Sigmoid colon (tissue), 7 donors: ENCODE measurements around the gene CSTA. TPM values are rescaled to one million over a fixed set of nuclear protein-coding genes. Genes with fewer than 3 reads are reported as not detected.

Source experiments
- DNase-seq: peaks from one replicate; pipeline ENCODE4 v3.0.0-alpha.2; 2019
- H3K27ac ChIP-seq, 4 donors: fragments of 200-600 bp; sonication (generic); one replicate each; pipeline ENCODE4 v1.5.1; 2016 to 2019; ENCODE audit warnings: mild to moderate bottlenecking in 1 of 4
- H3K27me3 ChIP-seq, 3 donors: fragments of 200-600 bp; sonication (generic); one replicate each; pipeline ENCODE4 v1.5.1; 2019; ENCODE audit warnings: mild to moderate bottlenecking in 1 of 3
- H3K36me3 ChIP-seq, 4 donors: fragments of 200-600 bp; sonication (generic); one replicate each; pipeline ENCODE4 v1.5.1; 2016 to 2019
- H3K4me1 ChIP-seq, 4 donors: fragments of 200-600 bp; sonication (generic); one replicate each; pipeline ENCODE4 v1.5.1; 2017 to 2019
- H3K4me3 ChIP-seq, 4 donors: fragments of 200-600 bp; sonication (generic); one replicate each; pipeline ENCODE4 v1.5.1; 2017 to 2019; ENCODE audit warnings: mild to moderate bottlenecking in 2 of 4, moderate library complexity in 1 of 4
- H3K9me3 ChIP-seq, 4 donors: fragments of 200-600 bp in 3 of 4; sonication (generic) in 3 of 4; one replicate each; pipeline versions ENCODE4 v1.5.1 to v1.6.1; 2013 to 2019
- EP300 ChIP-seq, 4 donors: sonication (generic); formaldehyde crosslinking; IDR thresholded peaks; one replicate each; pipeline ENCODE4 v1.6.1; 2017; ENCODE audit warnings: antibody characterized with exemption in 4 of 4
- POLR2A ChIP-seq, 2 donors: fragments of 450-650 bp; IDR thresholded peaks; one replicate each; pipeline ENCODE4 v1.6.1; 2016; ENCODE audit warnings: antibody characterized with exemption in 2 of 2, mild to moderate bottlenecking in 2 of 2, moderate library complexity in 2 of 2
- POLR2AphosphoS5 ChIP-seq, 4 donors: sonication (generic); formaldehyde crosslinking; IDR thresholded peaks; one replicate each; pipeline ENCODE4 v1.6.1; 2017; ENCODE audit warnings: antibody characterized with exemption in 4 of 4
- WGBS, 2 donors: extraction: QIAGEN DNeasy Blood & Tissue Kit; methylation state at CpG; one replicate each; pipeline ENCODE4 v1.1.7; 2013; 5-methylcytosine and 5-hydroxymethylcytosine counted together
- intact Hi-C: fragments of 100-400 bp; cut with DNase I; formaldehyde crosslinking; loops from one replicate; pipeline ENCODE4 v1.15.1; 2023
- polyA plus RNA-seq, 3 donors: library from polyadenylated mRNA; stranded (reverse); fragments of 200-250 nt; gene quantifications; one replicate each; pipeline ENCODE4 v1.2.3, GENCODE V29; 2013
- total RNA-seq, 4 donors: library from RNA; depleted of rRNA; stranded (reverse); fragments of >200 nt; gene quantifications; one replicate each; pipeline ENCODE4 v1.1.0, GENCODE V29; 2016
- TF ChIP-seq, protein P1 (sequence below), 4 experiments: fragments of 450-650 bp in 3 of 4; fragments of 200-600 bp in 1 of 4; IDR thresholded peaks; one replicate each; pipeline ENCODE4 v1.5.1; 2016 to 2019; ENCODE audit warnings: antibody characterized with exemption in 4 of 4, mild to moderate bottlenecking in 3 of 4, moderate library complexity in 2 of 4
- donor health status: healthy with polysubstance abuse.
- donor health status: Bipolar disorder and iron deficiency.
- donor health status: healthy.

The CSTA gene
- total and polyA plus RNA-seq, 7 donors: 1.9 to 20.4 (median 9.9) TPM; not detected in 2

DNA sequence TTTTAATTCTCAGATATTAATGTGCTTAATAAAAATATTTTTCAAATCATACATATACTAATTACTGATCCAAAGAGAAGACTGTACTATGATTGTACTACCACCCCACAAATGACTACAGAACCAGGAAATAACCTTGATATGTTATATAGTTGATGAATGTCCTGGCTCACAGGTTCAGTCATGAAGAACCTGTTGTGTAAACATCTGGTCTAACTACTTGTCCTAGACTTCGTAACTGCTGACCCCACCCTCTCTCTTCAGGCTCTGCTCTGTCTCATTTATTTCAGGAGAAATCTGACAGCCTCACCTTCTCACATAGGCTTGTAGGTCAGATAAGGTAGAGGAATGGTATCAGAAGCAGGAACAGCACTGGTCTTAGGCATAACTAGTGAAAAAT lies 14.7 kb upstream of the CSTA start:
- TF ChIP-seq, protein P1, sequence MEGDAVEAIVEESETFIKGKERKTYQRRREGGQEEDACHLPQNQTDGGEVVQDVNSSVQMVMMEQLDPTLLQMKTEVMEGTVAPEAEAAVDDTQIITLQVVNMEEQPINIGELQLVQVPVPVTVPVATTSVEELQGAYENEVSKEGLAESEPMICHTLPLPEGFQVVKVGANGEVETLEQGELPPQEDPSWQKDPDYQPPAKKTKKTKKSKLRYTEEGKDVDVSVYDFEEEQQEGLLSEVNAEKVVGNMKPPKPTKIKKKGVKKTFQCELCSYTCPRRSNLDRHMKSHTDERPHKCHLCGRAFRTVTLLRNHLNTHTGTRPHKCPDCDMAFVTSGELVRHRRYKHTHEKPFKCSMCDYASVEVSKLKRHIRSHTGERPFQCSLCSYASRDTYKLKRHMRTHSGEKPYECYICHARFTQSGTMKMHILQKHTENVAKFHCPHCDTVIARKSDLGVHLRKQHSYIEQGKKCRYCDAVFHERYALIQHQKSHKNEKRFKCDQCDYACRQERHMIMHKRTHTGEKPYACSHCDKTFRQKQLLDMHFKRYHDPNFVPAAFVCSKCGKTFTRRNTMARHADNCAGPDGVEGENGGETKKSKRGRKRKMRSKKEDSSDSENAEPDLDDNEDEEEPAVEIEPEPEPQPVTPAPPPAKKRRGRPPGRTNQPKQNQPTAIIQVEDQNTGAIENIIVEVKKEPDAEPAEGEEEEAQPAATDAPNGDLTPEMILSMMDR (IDR thresholded peaks at IDR 0.05): no peak
- no peaks in the 10 kb centered on the region for H3K36me3 ChIP-seq
- H3K4me1 ChIP-seq: no peaks in the 10 kb centered on the region
- H3K9me3 ChIP-seq: no peaks in the 10 kb centered on the region
- H3K27me3 ChIP-seq: no peaks in the 10 kb centered on the region
- no peak overlapping the region for H3K4me3 ChIP-seq
- WGBS, 2 donors: 8 to 28% methylated on average over 1 of the region's 1 CpG
- no peak for DNase-seq
- intact Hi-C loops: no loop called here
- no peak overlapping the region for H3K27ac ChIP-seq

DNA sequence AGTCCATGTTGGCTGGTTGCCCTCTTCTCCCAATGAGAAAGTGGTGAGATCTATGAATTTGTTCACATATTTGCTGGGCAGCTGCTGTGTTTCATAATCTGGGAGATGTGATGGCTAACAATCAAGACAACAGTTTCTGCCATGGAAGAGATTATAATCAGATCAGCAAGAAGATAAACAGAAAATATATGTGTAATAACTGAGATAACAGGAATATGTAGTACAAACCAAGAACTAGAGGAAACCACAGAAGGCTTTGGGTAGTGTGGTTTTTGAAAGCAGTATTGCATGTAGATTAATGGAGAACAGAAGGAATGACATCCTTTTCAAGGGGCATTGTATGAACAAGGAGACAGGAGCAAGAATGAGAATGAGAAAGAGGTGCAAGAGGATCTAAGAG lies 12.2 kb upstream of the CSTA start:
- Histone ChIP-seq H3K36me3 (no peaks in the 10 kb centered on the region), H3K4me3 (no peak overlapping the region), H3K9me3 (no peaks in the 10 kb centered on the region), H3K4me1 (no peaks in the 10 kb centered on the region), H3K27ac (no peak overlapping the region), H3K27me3 (no peaks in the 10 kb centered on the region)
- intact Hi-C loops: no loop called here
- TF ChIP-seq, protein P1 (IDR thresholded peaks at IDR 0.05): no peak
- no peak for DNase-seq

DNA sequence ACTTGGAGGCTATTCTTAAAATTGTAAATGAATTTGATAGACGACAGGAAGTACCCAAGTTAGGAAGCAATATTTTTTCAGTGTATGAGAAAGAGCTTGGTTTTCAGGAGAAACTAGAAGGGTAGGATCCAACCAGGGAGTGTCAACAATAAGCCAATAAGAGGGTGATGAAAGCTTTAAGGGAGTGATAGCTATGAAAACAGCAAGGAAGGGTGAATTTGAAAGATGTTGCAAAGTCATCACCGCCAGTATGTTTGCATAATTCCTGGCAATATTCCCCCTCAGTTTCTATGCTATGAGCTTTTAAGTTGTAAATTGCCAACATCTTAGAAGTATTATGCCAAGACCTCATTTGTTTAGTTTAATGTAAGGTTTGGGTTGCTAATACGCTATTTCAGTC lies 11.8 kb upstream of the CSTA start:
- H3K27me3 ChIP-seq: no peaks in the 10 kb centered on the region
- no peak for DNase-seq
- 56 to 65% methylated on average over 3 of the region's 3 CpGs for WGBS, 2 donors
- H3K4me1 ChIP-seq: no peaks in the 10 kb centered on the region
- H3K27ac ChIP-seq: no peak overlapping the region
- TF ChIP-seq, protein P1 (IDR thresholded peaks at IDR 0.05): no peak
- TF ChIP-seq POLR2A (IDR thresholded peaks at IDR 0.05): no peak
- TF ChIP-seq POLR2AphosphoS5 (IDR thresholded peaks at IDR 0.05): no peak
- no peak for TF ChIP-seq EP300 (IDR thresholded peaks at IDR 0.05)
- no peak overlapping the region for H3K4me3 ChIP-seq
- H3K36me3 ChIP-seq: no peaks in the 10 kb centered on the region
- H3K9me3 ChIP-seq: no peaks in the 10 kb centered on the region
- intact Hi-C loops: no loop called here

DNA sequence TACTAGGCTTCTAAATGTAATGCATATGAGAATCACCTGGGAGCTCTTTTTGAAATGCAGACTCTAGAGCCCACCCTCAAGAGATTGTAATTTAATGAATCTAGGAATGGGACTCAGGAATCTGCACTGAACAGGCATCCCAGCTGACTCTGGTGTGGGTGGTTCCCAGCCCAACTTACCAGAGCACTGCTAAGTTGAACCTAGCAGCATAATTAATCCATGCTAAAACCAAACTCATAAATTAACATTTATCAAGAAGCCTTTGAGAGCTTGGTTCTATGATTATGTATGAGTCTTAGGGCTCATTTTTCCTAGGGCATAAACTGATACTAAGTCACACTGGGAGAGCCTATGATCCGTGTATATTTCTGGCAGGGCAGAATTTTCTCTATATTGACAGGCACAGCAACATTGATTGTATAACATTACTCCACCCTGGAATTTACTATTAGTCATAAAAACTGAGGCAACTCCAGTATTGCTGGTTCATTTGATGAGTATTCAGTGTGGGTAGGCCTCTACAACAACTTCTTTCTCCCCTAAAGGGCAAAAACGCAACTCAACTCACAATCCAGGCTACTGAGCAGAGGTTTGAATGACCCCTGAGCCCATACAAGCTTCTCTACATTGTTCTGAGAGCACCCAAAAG lies 10.7 kb upstream of the CSTA start:
- 18 to 72% methylated on average over 2 of the region's 2 CpGs for WGBS, 2 donors
- intact Hi-C loops: no loop called here
- H3K27me3 ChIP-seq: no peaks in the 10 kb centered on the region
- DNase-seq: no peak
- H3K4me1 ChIP-seq: no peaks in the 10 kb centered on the region
- no peak overlapping the region for H3K27ac ChIP-seq
- H3K9me3 ChIP-seq: no peaks in the 10 kb centered on the region
- TF ChIP-seq EP300 (IDR thresholded peaks at IDR 0.05): no peak
- TF ChIP-seq, protein P1 (IDR thresholded peaks at IDR 0.05): no peak
- no peak for TF ChIP-seq POLR2A (IDR thresholded peaks at IDR 0.05)
- no peak for TF ChIP-seq POLR2AphosphoS5 (IDR thresholded peaks at IDR 0.05)
- H3K36me3 ChIP-seq: no peaks in the 10 kb centered on the region
- no peak overlapping the region for H3K4me3 ChIP-seq

DNA sequence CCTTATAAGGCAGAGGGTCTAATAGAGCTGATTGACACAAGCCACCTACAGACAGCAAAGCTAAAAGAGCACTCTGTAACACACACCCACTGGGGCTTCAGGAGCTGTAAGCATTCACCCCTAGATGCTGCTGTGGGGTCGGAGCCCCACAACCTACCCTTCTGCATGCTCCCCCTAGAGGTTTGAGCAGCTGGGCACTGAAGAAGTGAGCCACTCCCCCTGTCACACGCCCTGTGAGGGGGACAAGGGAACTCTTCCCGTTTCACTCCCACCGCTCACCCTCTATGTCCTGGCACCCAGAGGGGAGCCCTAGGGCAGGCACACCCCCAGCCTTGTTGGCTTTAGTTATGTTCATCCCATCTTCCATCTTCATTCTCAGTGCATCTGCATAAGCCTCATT lies 9.4 kb upstream of the CSTA start:
- H3K9me3 ChIP-seq: no peaks in the 10 kb centered on the region
- no peaks in the 10 kb centered on the region for H3K36me3 ChIP-seq
- H3K27ac ChIP-seq: no peak overlapping the region
- 79 to 86% methylated on average over 4 of the region's 4 CpGs for WGBS, 2 donors
- DNase-seq: no peak
- H3K4me1 ChIP-seq: no peaks in the 10 kb centered on the region
- no peaks in the 10 kb centered on the region for H3K27me3 ChIP-seq
- TF ChIP-seq, protein P1 (IDR thresholded peaks at IDR 0.05): no peak
- TF ChIP-seq POLR2AphosphoS5 (IDR thresholded peaks at IDR 0.05): no peak
- TF ChIP-seq EP300 (IDR thresholded peaks at IDR 0.05): no peak
- TF ChIP-seq POLR2A (IDR thresholded peaks at IDR 0.05): no peak
- H3K4me3 ChIP-seq: no peak overlapping the region
- intact Hi-C loops: no loop called here
